IPS-11a (cell line): Measurements from ENCODE around the gene CDK19.
"Not testable (repeated sequence)": the region's sequence is repeated elsewhere in the genome, so short reads cannot be mapped to it uniquely, and the experiment has no call there.

Experiments used
- H3K4me3 ChIP-seq: one replicate; pipeline ENCODE4 v1.5.1; 2013; ENCODE audit warnings: low read depth, low read length, control low read depth

Gene CDK19

DNA sequence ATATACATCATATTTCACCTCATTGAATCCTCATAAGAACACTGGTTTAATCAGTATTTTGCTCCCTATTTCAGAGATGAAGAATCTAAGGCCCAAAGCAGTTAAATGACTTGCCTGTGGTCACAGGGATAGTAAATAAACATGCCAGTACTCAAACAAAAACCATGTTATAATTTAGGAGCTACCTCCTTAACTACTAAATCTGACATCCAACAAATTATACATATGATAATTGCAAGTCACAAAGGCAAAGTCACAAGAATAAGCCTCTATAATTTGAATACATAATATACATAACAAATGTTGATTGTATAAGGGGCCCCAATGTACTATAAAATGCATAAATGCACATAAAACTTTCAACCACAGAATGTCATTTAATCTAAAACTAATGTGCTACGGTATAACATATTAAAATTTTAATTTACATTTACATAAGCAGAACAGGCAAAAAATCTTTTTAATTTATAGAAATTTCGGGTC, 181.5 kb downstream of the CDK19 start:
- H3K4me3 ChIP-seq: no peak overlapping the region

DNA sequence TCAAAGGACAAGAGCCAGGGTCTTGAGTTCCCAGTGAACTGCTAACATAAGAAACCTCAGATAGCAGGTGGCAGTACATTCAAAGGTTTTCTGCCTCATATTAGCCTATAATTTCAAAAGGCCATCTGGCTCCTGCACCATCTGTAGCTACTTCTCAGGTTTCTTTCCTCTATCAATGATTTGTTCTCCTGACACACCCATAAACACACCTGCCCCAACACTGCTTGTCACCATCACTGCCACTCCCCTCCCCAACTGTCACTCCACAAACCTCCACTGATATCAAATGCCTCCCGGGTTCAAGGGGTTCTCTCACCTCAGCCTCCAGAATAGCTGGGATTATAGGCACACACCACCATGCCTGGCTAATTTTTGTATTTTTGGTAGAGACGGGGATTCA, 186.1 kb downstream of the CDK19 start:
- no peak overlapping the region for H3K4me3 ChIP-seq

DNA sequence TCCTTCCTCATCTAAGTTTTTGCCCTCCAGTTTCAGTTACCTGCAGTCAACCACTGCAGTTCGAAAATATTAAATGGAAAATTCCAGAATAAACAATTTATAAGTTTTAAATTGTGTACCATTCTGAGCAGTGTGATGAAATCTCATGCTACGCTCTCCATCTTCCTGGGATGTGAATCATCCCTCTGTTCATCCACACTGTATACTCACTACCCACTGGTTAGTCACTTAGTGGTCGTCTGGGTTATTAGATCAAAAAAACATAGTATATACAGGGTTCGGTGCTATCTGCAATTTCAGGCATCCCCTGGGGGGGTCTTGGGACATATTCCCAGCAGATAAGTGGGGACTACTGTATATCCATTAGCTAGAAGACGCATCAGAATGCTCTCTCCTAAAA, 186.9 kb downstream of the CDK19 start:
- H3K4me3 ChIP-seq: no peak overlapping the region

DNA sequence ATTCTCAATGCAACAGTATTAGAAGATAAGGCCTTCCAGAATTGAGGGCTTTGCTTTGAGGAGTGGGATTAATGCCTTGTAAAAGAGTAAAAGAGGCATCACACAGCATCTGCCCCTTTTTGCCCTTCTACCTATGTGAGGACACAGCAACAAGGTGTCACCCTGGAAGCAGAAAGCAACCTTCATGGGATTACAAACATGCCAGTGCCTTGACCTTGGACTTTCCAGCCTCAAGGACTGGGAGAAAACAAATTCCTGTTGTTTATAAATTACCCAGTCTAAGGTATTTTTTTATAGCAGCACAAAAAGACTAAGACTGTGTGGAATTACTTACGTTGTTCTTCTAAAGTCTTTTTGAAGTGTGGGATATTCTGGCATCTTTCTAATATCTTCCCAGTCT, 188.8 kb downstream of the CDK19 start:
- H3K4me3 ChIP-seq: no peak overlapping the region

DNA sequence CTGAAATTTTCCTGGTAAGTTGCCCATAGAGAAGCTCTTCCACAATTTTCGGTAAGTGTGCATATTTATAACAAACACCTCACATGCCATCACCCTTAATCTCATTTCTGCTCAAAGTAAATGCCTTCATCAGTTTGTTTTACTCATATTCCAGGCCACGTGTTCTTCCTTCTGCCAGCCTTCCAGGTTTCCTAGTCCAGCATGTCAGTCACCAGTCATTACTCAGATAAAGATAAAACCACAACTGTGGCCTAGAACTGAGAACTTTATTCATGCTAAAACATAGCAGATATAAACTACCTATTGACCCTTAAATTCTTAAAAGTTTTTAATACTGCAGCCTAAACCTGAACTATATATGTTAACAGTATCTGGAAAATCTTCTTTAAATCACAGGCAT, 189.4 kb downstream of the CDK19 start:
- no peak overlapping the region for H3K4me3 ChIP-seq

DNA sequence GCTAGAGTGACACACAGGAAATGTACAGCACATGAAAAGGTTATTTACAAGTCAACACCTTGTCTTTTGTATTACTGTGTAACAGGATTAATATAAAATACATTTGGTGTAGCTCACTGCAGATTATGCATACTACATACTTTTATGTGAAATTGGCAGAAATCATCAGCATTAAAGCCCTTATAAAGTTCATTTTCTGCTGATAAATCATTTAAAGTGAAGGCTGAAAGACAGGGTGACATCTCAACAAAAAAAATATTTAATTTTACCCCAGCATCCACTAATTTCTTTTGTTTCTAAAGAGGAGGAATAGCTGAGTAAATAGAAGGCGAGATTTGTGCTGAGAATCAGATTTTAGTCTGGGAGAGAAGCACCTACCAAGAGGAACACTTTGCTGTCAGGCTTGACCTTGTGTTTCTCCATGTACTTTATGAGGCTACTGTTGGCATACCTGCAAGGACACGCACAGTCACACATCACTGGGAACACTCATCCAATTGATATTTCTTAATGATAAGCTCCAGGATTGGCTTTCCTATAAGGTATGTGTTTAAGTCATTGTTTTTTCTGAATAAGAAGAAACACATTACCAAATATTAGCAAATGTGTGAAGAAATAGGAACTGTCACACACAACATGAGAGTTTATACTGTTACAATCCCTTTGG, 192.2 kb downstream of the CDK19 start:
- no peak overlapping the region for H3K4me3 ChIP-seq

DNA sequence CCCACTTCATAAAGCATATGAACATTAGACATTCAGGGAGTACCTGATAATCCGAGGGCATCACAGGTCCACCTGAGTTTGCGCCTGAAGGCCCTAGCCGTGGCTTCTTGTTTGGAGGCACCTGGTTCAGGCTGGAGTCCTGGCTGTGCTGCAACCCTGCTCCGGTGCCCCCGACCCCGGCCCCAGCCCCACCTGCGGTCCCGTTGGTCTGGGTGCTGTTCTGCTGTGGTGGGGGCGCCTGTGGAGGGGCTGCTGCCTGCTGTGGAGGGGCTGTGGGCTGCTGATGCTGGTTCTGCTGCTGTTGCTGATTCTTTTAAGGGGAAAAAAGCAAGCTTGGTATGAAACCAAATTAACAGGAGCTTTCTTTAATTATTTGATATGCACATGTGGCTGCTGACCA, 194.2 kb downstream of the CDK19 start:
- no peak overlapping the region for H3K4me3 ChIP-seq

DNA sequence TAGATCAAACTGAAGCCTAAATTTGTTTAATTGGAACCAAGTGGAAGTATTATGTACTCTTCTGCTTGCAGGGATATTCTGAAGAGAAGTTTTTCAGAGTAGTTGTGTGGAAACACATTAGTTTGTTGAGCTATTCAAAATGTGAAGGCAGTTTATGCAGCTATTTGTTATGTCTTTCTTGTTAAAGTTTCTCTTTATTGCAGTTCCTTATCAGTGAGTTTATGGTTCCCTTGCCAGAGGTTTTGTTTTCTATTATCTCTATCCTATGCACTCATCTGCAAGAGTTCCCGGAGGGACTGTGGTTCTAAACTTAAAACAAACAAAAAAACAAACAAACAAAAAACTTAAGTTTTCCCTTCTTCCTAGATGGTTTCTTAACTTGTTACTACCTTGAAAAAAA, 195.2 kb downstream of the CDK19 start:
- H3K4me3 ChIP-seq: no peak overlapping the region

DNA sequence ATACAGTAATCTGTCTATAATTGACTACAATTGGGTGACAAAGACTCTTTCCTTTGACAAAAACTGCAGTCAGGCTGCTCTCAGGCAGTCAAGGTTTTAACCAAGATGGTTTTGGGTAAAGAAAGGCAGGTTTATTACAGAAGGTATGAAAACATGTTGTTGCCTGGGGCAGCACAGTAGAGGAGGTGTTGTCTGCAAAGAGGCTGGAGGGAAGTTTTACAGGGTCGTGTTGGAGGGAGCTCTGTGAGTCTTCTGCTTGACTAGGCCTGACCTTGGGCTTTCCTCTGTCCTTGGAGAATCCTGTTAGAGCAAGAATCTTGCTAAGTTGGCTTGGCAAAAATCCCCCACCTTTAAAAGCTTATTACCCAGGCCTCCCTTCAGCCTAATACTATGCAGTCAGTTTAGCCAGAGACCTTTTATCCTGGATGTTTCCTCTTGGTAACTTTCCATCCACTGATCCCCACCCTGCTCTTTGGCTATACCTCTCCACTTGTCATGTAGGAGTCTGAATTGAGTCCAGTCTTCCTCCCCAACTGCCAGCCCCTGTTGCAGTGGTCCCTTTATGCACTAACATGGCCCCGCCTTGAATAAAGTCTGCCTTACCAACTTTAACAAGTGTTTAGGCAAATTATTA, 195.9 kb downstream of the CDK19 start:
- H3K4me3 ChIP-seq: no peak overlapping the region

DNA sequence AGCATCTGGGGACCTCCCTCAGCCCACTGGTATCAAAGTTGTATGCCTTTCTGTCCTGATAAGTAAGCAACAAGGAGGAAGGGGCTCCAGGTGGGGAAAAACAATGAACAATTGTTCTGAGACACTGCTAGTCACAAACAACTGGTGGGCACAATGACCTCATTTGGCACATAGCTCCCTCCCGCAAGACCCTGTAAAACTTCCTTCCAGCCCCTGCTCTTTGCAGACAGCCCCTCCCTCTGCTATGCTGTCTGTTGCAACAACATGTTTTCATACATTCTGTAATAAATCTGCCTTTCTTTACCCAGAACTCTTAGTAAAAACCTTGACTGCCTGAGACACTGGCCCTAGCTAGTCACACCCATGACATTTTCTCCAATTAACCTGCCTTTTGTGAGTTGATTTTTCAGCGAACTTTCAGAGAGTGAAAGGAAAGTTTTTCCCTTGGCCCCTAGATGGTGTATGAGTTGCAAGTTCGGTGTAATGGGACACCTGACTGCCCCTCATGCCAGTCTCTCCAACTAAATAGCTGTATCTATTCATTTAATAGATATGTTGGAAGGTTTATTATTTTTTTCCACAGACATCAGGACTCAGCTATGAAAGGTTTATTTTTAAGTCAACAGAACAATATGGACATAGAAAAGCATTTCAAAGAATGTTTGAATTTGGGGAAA, 196.5 kb downstream of the CDK19 start:
- no peak overlapping the region for H3K4me3 ChIP-seq

DNA sequence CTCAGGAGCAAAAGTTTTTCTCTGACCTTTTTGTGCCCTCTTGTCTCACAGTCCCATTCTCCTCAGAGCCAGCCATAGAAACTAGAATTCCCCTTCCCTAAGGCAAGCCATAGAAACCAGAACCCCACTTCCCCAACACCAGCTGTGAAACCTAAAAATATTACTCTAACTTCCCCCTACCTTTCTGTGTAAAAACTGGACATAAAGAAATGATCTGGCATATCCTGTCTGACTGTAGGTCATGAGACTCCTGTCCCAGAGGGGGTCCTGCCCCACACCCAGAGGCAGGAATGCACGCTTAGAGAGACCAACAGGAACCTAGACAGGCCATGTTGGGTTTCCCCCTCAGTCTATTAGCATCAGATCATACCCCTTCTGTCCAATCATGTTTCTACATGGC, 198.2 kb downstream of the CDK19 start:
- H3K4me3 ChIP-seq: no peak overlapping the region

DNA sequence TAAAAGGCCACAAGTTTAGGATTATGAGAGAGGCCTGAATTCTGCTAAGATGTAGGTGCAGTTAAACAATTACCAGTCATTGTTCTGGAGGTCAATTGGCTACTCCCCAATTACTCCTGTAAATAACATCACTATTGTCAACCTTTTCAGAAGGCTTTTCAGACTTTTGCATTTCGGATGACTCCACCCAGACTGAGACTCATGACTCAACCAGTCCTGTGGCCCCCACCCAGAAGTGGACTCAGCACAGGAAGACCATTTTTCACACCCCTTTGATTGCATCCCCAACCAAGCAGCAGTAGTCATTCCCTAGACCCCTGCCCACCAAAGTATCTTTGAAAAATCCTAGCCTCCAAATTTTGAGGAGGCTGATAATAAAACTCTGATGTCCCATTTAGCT, 199.5 kb downstream of the CDK19 start:
- no peak overlapping the region for H3K4me3 ChIP-seq

DNA sequence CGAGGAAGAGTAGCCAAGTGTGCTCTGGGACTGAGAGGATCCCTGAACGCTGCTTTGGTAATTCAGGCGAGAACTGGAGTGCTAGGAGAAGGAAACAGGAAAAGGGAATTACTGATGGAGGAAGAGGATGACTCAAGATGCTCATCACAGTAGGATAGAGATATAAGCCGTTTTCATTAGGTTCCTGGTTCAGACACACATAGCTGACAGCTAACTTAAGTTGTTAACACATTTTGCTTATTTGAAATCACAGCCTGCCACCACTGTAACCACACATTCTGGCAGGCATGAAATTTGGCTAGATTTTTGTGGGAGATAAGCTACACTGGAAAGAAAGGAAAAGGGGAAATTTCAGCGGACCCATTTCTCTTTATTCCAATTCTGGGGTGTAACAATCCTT, 200.7 kb downstream of the CDK19 start:
- no peak overlapping the region for H3K4me3 ChIP-seq

DNA sequence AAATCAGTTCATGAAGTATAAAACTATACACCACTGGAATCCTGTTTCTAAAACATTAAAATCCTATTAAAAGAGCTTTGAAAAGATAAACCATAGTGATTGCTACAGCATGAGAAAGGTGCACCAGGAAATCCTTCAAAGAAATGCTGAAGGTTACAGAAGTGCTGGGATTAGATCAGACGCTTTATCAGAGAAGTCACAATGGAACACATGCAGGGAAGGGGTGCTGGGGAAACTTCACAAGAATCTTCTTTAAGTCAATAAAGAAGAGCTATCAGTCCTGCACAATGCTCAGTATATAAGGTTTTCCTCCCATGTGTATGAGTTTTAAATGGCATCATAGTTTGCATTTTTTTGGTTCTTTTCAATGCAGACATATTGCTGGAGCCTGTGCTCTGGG, 201.2 kb downstream of the CDK19 start:
- H3K4me3 ChIP-seq: no peak overlapping the region

DNA sequence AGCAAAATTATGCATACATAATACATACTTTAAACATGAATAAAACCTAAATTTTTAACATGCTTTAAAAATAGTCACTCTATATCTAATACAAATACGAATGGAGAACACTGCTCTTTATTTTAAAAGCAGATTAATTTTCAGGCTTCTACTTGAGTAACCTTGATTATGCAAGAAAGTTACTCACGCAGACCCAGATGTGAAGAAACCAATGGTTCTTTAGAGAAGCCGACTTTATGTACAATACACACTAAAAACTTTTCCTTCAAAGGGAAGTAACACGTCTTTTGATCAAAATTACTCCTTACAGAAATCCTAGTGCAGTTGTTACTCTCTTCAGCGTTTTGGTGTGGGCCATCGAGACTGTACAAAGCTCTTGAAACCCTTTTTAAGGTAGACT, 201.9 kb downstream of the CDK19 start:
- no peak overlapping the region for H3K4me3 ChIP-seq

DNA sequence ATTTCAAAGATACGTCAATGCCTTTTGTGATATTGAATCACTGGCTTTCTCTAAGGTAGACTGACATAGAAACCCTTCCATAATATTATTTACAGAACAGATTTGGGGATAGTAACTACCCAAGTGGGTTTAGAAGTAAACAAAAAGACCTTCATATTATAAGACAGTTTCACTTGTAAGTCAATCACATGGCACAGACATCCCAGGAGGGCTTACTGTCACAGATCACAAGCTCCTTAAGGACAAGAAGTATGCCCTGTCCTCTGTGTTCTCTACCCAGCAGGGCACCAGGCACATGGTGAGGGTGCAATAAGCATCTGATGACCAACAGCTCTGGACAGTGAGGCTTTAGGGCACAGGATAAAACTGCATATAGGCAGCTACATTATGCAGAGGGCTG, 203.0 kb downstream of the CDK19 start:
- H3K4me3 ChIP-seq: no peak overlapping the region

DNA sequence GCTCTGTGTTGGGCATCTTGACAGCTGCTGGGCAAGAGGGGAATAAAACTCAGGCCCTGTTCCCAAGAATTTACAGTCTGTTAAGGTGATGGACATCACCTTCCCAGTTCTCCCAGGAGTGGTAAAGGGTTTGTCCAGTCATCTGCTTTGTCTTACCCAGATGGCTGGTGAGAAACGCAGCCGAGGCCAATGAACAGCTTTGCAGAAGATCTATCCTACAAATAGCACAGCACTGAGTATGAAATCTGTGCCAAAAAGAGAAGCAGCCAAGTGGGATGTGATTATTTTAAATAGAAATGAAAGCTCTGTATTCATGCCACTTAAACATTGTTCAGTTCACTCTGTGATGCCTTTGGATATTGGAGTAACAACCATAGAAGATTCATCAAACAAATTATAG, 206.2 kb downstream of the CDK19 start:
- no peak overlapping the region for H3K4me3 ChIP-seq

DNA sequence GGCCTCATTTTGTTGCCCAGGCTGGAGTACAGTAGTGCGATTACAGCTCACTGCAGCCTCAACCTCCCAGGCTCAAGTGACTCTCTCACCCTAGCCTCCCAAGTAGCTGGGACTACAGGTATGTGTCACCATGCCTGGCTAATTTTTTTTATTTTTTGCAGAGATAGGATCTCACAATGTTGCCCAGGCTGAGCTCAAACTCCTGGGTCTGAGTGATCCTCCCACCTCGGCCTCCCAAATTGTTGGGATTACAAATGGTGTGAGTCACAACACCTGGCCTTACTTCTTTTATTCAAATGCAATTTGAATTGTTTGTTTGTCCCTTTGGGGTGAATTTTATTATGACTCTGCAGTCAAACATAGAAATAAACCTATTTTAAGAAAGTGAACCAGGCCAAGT, 207.1 kb downstream of the CDK19 start:
- H3K4me3 ChIP-seq: no peak overlapping the region

DNA sequence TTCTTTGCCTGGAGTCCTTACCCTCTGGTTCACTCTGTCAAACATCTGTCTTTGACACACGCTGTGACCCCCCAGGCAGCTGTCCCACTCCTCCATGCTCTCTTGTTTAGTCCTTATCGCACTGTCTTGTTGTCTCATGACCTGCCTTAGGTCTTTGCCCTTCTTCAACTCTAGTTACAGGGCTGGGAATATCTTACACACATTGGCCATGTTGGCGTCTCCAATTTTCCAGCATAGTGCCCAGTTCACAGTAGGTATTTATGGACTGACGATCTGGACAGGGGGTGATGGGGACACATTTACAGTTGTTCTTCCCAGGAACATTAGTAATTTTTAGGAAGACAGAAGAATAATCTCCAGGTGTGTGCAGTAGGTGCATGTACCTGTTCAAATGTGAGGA, 209.1 kb downstream of the CDK19 start:
- no peak overlapping the region for H3K4me3 ChIP-seq

DNA sequence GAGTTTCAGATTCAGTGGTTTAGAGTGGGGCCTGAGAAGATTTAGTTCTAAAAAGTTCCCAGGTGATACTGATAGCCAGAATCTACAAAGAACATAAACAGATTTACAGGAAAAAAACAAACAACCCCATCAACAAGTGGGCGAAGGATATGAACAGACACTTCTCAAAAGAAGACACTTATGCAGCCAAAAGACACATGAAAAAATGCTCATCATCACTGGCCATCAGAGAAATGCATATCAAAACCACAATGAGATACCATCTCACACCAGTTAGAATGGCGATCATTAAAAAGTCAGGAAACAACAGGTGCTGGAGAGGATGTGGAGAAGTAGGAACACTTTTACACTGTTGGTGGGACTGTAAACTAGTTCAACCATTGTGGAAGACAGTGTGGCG, 214.6 kb downstream of the CDK19 start:
- not testable (repeated sequence) for H3K4me3 ChIP-seq

DNA sequence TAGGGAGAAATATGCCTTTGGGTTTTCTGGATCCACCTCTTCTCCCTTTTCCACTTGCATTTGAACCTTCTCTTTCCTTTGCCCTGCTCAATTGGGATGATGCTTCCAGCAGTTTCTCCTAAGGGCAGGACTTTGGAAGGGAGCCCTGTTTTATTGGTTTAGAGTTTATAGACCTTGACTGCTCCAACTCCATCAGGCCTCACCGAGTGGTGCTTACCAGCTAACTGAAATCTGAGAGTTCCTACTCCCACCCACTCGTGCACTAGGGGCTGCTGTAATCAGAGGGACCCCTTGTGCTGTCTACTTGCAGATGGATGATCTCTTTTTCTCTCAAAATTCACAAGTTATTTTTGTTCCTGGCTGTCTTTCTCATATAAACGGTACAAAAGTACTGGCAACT, 217.5 kb downstream of the CDK19 start:
- H3K4me3 ChIP-seq: no peak overlapping the region

DNA sequence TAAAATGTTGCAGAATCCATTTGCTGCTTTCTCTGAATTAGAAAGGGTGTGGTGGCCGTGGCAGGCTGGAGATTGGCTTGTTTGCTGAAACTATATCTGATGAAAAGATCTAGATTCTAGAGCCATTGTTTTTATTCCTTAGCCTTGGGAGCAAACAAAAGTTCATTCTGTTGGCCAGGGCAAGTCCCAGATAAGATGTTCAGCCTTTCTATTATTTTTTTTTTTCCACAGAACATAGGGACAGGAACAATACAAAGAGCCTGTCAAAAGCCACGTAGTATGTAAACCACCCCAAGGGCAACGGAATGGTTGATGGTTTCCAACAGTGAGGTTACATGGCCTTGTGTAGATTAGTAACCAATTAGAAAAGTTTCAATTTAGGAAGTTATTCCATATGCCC, 218.9 kb downstream of the CDK19 start:
- H3K4me3 ChIP-seq: no peak overlapping the region
